Activated naive CD8-positive, alpha-beta T cell treated with anti-CD3 and anti-CD28 coated beads, Interleukin-2, amount 50 U/mL, for 24 hours (primary cell): ENCODE results near the gene OR2AJ1.
"Not testable (repeated sequence)": the region's sequence is repeated elsewhere in the genome, so short reads cannot be mapped to it uniquely, and the experiment has no call there.

Experiments
- ATAC-seq: fragments of 150-1000 bp; cut with Tn5 transposase; one replicate; pipeline ENCODE4 v1.10.0; 2021
- DNase-seq: peaks from one replicate; pipeline ENCODE4 v3.0.0; 2021
- H3K27ac Mint-ChIP-seq: one replicate; pipeline ENCODE4 v1.8.0; 2021; ENCODE audit warnings: mild to moderate bottlenecking, mixed read lengths
- H3K27me3 Mint-ChIP-seq: one replicate; pipeline ENCODE4 v1.8.0; 2021; ENCODE audit warnings: mixed read lengths
- H3K36me3 Mint-ChIP-seq: one replicate; pipeline ENCODE4 v1.8.0; 2021; ENCODE audit warnings: low read depth, mixed read lengths
- H3K4me1 Mint-ChIP-seq: one replicate; pipeline ENCODE4 v1.8.0; 2021; ENCODE audit warnings: mixed read lengths
- H3K4me3 Mint-ChIP-seq: one replicate; pipeline ENCODE4 v1.8.0; 2021; ENCODE audit warnings: mild to moderate bottlenecking, moderate library complexity, mixed read lengths
- H3K9me3 Mint-ChIP-seq: one replicate; pipeline ENCODE4 v1.8.0; 2021; ENCODE audit warnings: mixed read lengths

Gene OR2AJ1

DNA sequence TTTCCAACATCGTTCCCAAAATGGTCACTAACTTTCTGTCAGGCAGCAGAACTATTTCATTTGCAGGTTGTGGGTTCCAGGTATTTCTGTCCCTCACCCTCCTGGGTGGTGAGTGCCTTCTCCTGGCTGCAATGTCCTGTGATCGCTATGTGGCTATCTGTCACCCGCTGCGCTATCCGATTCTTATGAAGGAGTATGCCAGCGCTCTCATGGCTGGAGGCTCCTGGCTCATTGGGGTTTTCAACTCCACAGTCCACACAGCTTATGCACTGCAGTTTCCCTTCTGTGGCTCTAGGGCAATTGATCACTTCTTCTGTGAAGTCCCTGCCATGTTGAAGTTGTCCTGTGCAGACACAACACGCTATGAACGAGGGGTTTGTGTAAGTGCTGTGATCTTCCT lies 9.3 kb downstream of the OR2AJ1 start:
- H3K4me3 Mint-ChIP-seq = no peak overlapping the region
- no peak overlapping the region for H3K27ac Mint-ChIP-seq
- no peaks in the 10 kb centered on the region for H3K27me3 Mint-ChIP-seq
- peaks cover 9% of the 10 kb centered on the region for H3K9me3 Mint-ChIP-seq
- H3K36me3 Mint-ChIP-seq = no peaks in the 10 kb centered on the region
- H3K4me1 Mint-ChIP-seq = no peaks in the 10 kb centered on the region
- no peak for DNase-seq
- no peak for ATAC-seq

DNA sequence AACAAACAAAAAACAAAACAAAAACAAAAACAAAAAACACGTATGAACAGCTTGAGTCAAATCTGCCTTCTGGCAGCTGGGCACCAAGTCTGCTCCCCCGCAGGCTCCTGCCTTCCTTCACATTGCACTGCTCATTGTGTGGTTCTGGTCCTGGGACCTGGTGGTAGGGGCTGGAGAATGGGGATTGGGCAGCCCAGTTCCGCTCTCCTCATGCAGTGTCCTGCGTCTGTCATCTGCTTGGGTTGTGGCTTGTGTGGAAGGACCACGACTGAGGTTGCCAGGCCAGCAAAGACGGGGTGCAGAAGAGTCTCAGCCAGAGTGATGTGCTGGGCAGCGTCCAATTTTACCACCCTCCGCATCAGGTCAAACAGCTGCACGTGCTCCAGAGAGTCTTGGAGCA lies 11.1 kb downstream of the OR2AJ1 start:
- Mint-ChIP-seq H3K27ac (no peak overlapping the region), H3K27me3 (no peaks in the 10 kb centered on the region), H3K36me3 (no peaks in the 10 kb centered on the region), H3K9me3 (peaks cover 9% of the 10 kb centered on the region), H3K4me1 (no peaks in the 10 kb centered on the region), H3K4me3 (no peak overlapping the region)
- DNase-seq = no peak
- no peak for ATAC-seq

DNA sequence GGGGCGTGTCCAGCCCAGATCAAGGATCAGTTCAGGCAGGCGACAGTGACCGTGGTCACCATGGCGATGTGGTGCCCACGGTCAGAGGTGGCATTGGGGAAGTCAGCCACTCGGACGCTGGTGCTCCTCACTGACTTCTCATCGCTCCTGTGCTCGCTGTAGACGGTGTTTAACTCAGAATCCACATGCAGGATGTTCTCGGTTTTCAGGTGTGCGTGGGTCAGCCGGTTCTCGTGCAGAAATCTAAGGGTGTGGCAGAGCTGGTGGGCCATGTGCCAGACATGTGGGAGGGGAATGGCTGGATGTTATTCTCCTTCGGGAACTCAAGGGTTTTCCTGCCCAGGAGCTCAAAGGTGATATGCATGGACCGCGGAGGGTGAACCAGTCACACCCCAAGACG lies 11.7 kb downstream of the OR2AJ1 start:
- Mint-ChIP-seq H3K4me1 (no peaks in the 10 kb centered on the region), H3K4me3 (no peak overlapping the region), H3K27ac (no peak overlapping the region), H3K36me3 (no peaks in the 10 kb centered on the region), H3K9me3 (peaks cover 9% of the 10 kb centered on the region), H3K27me3 (no peaks in the 10 kb centered on the region)
- no peak for DNase-seq
- no peak for ATAC-seq

DNA sequence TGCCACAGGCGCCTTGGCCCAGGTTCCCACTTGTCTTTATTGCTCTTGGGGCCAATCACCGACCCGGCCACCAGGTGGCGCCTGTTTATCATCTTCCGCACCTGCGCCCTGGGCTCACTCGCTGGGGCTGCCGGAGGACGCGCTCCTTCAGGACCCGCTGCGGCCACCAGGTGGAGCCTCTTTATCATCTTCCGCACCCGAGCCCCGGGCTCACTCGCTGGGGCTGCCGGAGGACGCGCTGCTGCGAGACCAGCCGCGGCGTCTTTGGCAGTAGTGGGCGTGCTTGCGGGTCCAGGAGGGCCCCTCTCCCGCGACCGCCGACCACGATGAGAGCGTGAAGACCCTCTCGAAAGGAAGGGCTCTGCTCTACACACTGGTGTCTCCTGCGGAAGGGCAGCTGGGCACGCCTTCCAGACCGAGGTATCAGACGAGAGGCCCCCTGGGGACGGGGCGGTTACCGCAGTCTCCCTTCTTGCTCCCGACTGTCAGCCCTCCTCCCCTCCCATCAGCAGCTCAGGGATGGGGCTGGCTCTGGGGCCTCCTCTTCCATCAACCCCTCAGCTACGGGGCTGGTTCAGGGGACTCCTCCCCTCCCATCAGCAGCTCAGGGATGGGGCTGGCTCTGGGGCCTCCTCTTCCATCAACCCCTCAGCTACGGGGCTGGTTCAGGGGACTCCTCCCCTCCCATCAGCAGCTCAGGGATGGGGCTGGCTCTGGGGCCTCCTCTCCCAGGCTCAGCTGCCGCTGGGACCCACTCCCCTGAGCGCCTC lies 12.5 kb downstream of the OR2AJ1 start:
- peak; percentile 73 for DNase-seq
- H3K36me3 Mint-ChIP-seq, H3K9me3 Mint-ChIP-seq, H3K4me3 Mint-ChIP-seq, H3K27me3 Mint-ChIP-seq, H3K27ac Mint-ChIP-seq, H3K4me1 Mint-ChIP-seq: not testable (repeated sequence)
- ATAC-seq = peak; percentile 95

DNA sequence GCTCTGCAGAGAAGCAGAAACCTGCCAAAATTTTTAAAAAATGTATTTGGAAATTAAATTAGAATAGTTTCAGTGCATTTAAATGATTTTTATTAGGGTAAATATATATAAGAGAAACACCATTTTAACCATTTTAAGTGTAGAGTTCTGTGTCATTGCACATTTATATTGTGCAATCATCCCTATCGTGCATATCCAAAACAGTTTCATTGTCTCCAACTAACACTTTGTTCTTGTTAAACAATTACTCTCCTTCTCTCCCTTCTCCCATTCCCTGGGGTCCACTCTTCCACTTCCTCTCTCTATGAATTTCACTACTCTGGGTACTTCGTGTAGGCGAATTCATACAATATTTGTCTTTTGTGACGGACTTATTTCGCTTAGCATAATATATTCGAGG lies 17.9 kb downstream of the OR2AJ1 start:
- Mint-ChIP-seq H3K4me3 (no peak overlapping the region), H3K27me3 (no peaks in the 10 kb centered on the region), H3K36me3 (no peaks in the 10 kb centered on the region), H3K9me3 (no peaks in the 10 kb centered on the region), H3K4me1 (no peaks in the 10 kb centered on the region), H3K27ac (no peak overlapping the region)
- no peak for ATAC-seq
- no peak for DNase-seq

- no peaks in the 10 kb centered on the region for H3K27me3 Mint-ChIP-seq
- DNase-seq = no peak
- no peaks in the 10 kb centered on the region for H3K9me3 Mint-ChIP-seq
- no peak within 1 kb of the TSS for H3K4me3 Mint-ChIP-seq
- ATAC-seq = no peak
- no peaks in the 10 kb centered on the region for H3K36me3 Mint-ChIP-seq
- no peak within 1 kb of the TSS for H3K27ac Mint-ChIP-seq
- H3K4me1 Mint-ChIP-seq = no peaks in the 10 kb centered on the region
Measured at GRCh38 chr1:247948558-247948957, 23.9 kb downstream of the OR2AJ1 start, which contains the start of gene OR2L8. OR2L8 (plus strand) TSS chr1:247948858; CDS start chr1:247948858, 0 bp downstream.

DNA sequence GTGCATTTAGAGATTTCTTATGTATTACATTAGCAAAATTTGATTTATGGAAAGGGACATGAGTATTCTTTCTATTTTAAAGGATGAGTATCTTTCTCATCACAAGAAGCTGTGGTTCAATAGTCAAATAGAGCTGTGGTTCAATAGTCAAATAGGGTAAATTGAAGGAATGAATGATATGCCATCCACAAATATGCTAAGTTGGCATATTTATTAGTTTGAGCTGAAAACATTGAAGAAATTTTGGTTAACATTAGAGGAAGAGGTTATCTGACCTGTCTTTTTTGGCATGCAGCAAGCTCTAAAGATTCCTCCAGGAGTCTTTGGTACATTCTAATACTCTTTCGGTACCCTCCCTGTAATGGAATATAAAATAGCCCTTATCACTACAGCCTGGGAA lies 28.7 kb downstream of the OR2AJ1 start:
- H3K27me3 Mint-ChIP-seq = no peaks in the 10 kb centered on the region
- no peaks in the 10 kb centered on the region for H3K36me3 Mint-ChIP-seq
- no peak overlapping the region for H3K4me3 Mint-ChIP-seq
- DNase-seq (no peak), ATAC-seq (no peak)
- peaks cover 6% of the 10 kb centered on the region for H3K9me3 Mint-ChIP-seq
- no peak overlapping the region for H3K27ac Mint-ChIP-seq
- H3K4me1 Mint-ChIP-seq = no peaks in the 10 kb centered on the region

DNA sequence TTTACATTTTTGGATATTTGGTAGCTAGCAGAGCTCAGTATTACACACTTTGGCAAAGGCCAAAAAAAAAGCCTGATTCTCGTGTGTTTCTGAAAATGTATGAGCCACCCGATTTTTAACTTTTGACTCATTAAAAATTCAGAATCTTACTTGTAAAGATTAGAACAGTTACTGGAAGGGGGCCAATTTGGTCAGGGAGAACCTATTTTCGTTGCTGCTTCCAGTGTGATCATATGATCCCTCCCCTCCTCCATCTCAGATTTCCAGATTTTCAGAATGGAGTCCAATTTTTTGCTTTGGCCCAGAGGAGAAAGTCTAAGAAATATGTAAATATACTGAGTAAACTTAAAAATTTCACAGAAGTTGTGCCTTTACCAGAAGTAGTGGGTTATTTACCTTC lies 37.1 kb downstream of the OR2AJ1 start:
- no peaks in the 10 kb centered on the region for H3K4me1 Mint-ChIP-seq
- peaks cover 16% of the 10 kb centered on the region for H3K9me3 Mint-ChIP-seq
- H3K27me3 Mint-ChIP-seq = no peaks in the 10 kb centered on the region
- no peaks in the 10 kb centered on the region for H3K36me3 Mint-ChIP-seq
- DNase-seq = no peak
- no peak overlapping the region for H3K27ac Mint-ChIP-seq
- no peak overlapping the region for H3K4me3 Mint-ChIP-seq
- ATAC-seq = no peak

- H3K4me1 Mint-ChIP-seq = no peaks in the 10 kb centered on the region
- H3K9me3 Mint-ChIP-seq = peaks cover 13% of the 10 kb centered on the region
- H3K27me3 Mint-ChIP-seq = peaks cover 4% of the 10 kb centered on the region
- H3K36me3 Mint-ChIP-seq = no peaks in the 10 kb centered on the region
- DNase-seq = no peak
- no peak overlapping the region for H3K27ac Mint-ChIP-seq
- no peak for ATAC-seq
- H3K4me3 Mint-ChIP-seq = no peak overlapping the region
Measured at GRCh38 chr1:247962911-247963588, 38.4 kb downstream of the OR2AJ1 start.

DNA sequence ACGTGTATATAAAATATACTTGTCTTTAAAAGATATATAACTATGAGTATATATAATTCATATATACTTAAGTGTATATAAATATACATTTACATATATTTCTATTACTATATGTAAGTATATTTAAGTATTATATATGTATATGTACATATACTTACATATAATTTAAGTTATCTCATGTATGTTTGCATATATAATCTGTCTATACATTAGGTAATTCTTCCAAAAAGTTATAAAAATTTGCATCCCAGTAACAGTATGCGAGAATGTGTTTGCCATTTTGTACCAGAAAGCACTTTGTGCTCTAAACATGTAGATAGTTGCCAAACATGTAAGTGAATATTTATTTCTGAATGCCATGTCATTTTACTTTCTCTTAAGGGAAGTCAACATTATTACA lies 40.2 kb downstream of the OR2AJ1 start, which contains the start of gene OR2AK2:
Gene OR2AK2, plus strand, starts transcription at position 301 of the 400 bp plus-strand sequence. CDS start 144 bp downstream, outside the sequence.
- peaks cover 7% of the 10 kb centered on the region for H3K27me3 Mint-ChIP-seq
- peaks cover 14% of the 10 kb centered on the region for H3K9me3 Mint-ChIP-seq
- H3K4me3 Mint-ChIP-seq = no peak within 1 kb of the TSS
- H3K27ac Mint-ChIP-seq = no peak within 1 kb of the TSS
- ATAC-seq (no peak), DNase-seq (no peak)
- no peaks in the 10 kb centered on the region for H3K4me1 Mint-ChIP-seq
- no peaks in the 10 kb centered on the region for H3K36me3 Mint-ChIP-seq

DNA sequence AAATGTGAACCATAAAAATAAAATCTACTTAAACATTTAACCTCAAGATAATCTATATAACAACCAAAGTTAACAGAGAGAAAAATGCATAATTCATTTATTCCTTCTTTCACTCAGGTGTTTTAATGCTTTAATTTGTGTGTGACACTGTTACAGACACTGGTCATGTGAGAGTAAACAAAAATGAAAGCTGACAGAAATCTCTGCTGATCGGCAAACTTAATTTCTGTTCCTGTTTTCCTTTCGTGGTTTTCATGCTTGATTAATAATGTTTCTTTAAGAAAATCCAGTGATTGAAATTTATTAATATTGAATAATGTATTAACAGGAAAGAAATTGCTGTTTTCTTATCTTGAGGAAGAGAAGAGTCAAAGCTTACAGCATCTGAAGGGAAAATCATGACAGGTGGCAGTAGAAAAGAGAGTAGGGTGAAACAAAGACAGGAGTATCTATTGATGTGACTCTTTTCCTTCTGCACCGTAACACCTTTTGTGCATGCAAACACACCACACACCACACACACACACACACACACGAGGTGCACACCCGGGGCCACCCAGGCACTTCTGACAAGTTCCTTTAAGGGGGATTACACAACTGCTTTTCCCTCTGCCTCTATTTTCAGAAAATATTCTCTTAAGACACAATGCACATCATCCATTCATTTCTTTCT lies 42.0 kb downstream of the OR2AJ1 start:
- H3K27me3 Mint-ChIP-seq = peaks cover 7% of the 10 kb centered on the region
- no peak overlapping the region for H3K27ac Mint-ChIP-seq
- no peak overlapping the region for H3K4me3 Mint-ChIP-seq
- ATAC-seq (no peak), DNase-seq (no peak)
- peaks cover 10% of the 10 kb centered on the region for H3K9me3 Mint-ChIP-seq
- no peaks in the 10 kb centered on the region for H3K4me1 Mint-ChIP-seq
- H3K36me3 Mint-ChIP-seq = no peaks in the 10 kb centered on the region
